ENCODE measurements around the gene RELL2. TPM values are rescaled to one million over a fixed set of nuclear protein-coding genes. Genes with fewer than 3 reads are reported as not detected.

RELL2 gene, protein sequence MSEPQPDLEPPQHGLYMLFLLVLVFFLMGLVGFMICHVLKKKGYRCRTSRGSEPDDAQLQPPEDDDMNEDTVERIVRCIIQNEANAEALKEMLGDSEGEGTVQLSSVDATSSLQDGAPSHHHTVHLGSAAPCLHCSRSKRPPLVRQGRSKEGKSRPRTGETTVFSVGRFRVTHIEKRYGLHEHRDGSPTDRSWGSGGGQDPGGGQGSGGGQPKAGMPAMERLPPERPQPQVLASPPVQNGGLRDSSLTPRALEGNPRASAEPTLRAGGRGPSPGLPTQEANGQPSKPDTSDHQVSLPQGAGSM
- total RNA-seq = 2.2 and 2.3 TPM in 2 replicates

DNA sequence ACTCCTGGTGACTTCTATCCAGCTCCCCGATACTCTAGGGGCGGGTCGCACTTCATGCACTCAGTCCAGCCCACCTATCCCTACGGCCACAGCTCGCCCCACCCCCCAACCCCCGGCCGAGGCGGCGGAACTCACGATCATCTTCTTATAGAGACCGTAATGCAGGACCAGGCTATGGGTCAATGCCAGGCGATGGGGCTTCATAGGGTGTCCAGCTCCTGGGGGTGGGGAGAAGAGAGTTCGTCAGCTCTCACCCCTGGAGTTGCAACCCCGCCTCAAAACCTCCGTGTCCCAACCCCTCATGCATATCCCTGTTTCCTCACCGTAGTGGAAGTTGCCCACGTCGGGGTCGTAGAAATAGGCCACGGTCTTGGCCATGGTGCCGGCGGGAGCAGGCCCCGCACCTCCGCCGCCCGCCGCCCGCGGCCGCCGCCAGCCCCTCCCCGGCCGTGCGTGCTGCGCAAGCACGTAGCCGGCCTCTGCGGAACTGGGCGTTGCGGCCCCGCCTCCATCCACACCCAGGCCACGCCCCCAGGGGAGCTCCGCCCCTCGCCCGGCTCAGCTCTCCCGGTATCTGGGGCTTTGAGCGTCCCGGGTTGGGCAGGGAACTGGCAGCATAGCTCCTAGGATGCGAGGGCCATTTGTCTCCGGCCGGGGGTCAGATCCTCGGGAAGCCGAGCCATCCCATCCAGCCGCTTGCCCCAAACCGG is at the start of gene RELL2, which contains the start of gene HDAC3:
TSS of gene RELL2 (plus strand) at position 585 of the 710 bp plus-strand sequence. CDS start 1,229 bp downstream, outside the sequence.
TSS of gene HDAC3 (minus strand) at position 437 of the 710 bp plus-strand sequence. CDS start at position 378, 59 bp downstream.

DNA sequence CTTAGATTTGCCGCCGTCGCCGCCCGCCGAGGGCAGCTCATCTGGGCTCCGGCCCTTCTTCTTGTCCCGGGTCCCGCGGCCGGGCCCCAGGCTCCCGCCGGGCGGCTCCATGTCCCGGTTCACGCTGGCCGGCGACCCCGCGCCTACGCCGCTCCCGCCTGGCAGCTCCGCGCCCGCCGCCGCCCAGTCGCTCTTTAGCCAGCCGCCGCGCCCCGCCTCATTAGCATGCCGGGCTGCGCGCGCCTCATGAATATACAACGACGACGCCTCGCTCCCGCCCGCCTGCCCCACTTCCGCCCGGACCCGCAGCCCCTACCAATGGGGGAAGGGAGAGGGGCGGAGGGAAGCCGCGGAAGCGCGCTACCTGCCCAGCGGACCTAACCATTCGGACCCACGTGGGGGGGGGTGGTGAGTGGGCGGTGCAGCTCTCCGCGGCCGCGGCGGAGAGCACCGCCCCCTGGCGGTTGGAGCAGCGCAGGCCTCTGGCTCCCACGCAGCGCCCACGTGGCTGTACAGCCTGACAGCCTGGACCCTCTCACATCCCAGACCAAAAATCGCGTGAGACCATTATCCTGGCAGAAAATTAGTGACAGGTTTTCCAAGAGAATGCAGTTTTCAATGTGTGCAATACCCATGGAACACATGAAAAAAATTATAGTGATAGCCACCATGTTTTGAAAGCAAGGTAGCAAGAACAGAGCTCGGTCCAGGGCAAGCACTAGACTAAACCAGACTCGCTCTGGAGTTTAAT is 17.8 kb upstream of the RELL2 start, which contains the start of gene DIAPH1:
TSS of gene DIAPH1 (minus strand) at position 197 of the 751 bp plus-strand sequence. CDS start at position 111, 86 bp downstream.

DNA sequence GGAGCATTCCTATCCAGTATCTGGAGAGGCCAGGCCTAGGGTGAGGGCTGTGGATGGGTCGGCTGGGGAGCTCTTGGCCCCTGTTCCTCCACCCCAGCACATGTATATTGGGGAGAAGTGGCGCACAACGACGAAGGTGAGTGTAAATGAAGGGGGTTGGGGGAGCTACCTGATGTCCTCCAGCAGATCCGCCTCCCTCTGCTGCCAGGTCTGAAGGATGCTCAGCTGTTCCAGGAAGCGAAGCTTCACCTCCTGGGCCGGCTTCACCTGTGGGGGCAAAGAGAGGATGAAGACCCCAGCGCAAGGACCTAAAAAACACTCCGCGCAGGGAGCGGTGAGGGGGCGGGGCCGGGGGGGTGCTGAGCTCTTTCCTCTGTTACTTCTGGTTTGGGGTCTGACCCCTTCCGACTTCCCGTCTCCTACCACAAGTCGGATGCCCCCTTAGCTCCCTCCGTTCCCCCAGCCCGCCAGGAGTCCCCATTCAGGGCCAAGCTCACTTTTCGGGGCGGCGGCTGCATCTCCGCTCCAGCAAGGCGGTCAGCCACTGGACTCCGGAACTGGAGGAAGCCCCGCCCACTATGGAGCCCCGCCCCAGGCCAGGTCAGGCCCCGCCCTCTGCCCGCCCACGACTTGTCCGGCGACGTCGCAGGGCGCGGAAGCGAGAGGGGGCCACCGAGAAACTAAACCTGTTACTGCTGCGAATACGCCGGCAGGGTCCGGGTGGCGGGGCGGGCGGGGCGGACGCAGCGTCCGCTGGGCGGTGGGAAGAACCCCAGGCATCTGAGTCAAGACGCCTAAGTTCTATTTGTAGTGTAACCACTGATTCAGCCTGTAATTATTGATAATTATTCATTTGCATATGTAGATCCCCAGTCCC is 14.3 kb downstream of the RELL2 start, which contains the start of gene FCHSD1:
TSS of gene FCHSD1 (minus strand) at position 568 of the 877 bp plus-strand sequence. CDS start at position 518, 50 bp downstream.

DNA sequence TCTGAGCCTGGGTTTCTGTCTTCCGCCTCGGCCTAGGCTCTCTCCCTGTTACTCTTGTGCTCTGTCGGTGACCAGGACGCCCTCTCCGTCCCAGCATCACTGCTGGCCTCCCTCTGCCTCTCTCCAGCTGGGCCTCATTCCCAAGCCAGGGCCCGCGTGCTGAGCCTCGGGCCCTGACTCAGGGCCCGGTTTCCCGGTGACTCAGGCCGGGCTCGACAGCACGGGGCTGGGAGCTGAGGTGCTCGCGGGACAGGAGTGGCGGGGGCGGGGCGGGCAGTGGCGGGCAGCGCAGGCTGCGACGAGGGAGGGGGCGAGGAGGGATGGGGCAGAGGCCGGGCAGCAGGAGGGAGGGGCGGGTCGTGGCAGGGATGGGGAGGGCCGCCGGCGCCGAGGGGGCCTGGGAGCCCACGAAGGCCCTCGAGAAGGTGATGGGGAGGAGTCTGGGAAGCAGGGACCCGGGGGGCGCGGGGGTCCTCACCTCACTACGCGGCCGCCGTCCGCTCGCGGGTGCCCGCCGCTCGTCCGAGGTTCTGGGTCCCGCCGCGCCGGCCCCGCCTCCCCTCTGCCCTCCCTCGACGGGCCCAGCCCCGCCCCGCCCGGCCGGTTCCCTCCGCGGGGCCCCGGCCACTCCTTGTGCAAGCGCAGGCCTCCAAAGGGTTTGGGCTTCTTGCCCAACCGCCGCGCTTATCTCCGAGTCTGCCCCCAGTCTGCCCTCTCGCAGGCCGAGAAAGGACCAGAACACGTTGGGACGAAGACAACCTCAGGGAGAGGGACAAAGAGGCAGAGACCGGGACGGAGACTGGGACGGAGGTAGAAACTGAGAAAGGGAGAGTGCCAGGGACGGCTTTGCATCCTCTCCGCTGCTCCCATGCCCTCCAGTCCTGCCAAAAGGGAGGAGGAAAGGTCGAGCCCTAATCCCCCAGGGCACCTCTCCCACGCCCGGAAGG is 45.2 kb downstream of the RELL2 start, which contains the start of gene ARAP3:
TSS of gene ARAP3 (minus strand) at position 536 of the 947 bp plus-strand sequence. CDS start 1,744 bp downstream, outside the sequence.

Other genes with a start within 250 kb of the RELL2 start
- 21.5 and 38.4 TPM in 2 replicates for gene PCDHGB4, start 249.3 kb upstream of the RELL2 start, total RNA-seq
- 3.9 and 5.6 TPM in 2 replicates for gene PCDHGA8, start 244.4 kb upstream of the RELL2 start, total RNA-seq
- 27.9 and 40.4 TPM in 2 replicates for gene PCDHGB5, start 239.1 kb upstream of the RELL2 start, total RNA-seq
- gene PCDHGA9, start 234.2 kb upstream of the RELL2 start, total RNA-seq = 7.4 and 8.0 TPM in 2 replicates
- gene PCDHGB6, start 229.0 kb upstream of the RELL2 start, total RNA-seq = 5.1 and 6.5 TPM in 2 replicates
- gene PCDHGA10, start 224.0 kb upstream of the RELL2 start, total RNA-seq = 13.8 and 14.7 TPM in 2 replicates
- gene PCDHGB7, start 219.3 kb upstream of the RELL2 start, total RNA-seq = 15.7 and 16.4 TPM in 2 replicates
- 23.0 and 26.9 TPM in 2 replicates for gene PCDHGA11, start 215.9 kb upstream of the RELL2 start, total RNA-seq
- 26.0 and 35.4 TPM in 2 replicates for gene PCDHGA12, start 206.5 kb upstream of the RELL2 start, total RNA-seq
- 94.1 and 137 TPM in 2 replicates for gene PCDHGC3, start 161.0 kb upstream of the RELL2 start, total RNA-seq
- gene PCDHGC4, start 152.0 kb upstream of the RELL2 start, total RNA-seq = 4.5 and 6.0 TPM in 2 replicates
- 7.9 and 8.1 TPM in 2 replicates for gene PCDHGC5, start 147.9 kb upstream of the RELL2 start, total RNA-seq
- gene DIAPH1, start 18.0 kb upstream of the RELL2 start, total RNA-seq = 22.0 and 46.4 TPM in 2 replicates
- gene HDAC3, start 148 bp upstream of the RELL2 start, total RNA-seq = 63.0 and 67.6 TPM in 2 replicates
- 39.9 and 46.5 TPM in 2 replicates for gene FCHSD1, start 14.4 kb downstream of the RELL2 start, total RNA-seq
- 4.5 and 6.8 TPM in 2 replicates for gene ARAP3, start 45.2 kb downstream of the RELL2 start, total RNA-seq
- gene PCDH1, start 241.4 kb downstream of the RELL2 start, total RNA-seq = 0.33 and 0.58 TPM in 2 replicates